HG03196 (cell line): ENCODE measurements around the gene PHACTR3.

Source experiments
- ATAC-seq: cut with Tn5 transposase; IDR thresholded peaks from one replicate; pipeline ENCODE4 v1.9.1; 2021; ENCODE audit not compliant: unreplicated experiment

Gene PHACTR3

DNA sequence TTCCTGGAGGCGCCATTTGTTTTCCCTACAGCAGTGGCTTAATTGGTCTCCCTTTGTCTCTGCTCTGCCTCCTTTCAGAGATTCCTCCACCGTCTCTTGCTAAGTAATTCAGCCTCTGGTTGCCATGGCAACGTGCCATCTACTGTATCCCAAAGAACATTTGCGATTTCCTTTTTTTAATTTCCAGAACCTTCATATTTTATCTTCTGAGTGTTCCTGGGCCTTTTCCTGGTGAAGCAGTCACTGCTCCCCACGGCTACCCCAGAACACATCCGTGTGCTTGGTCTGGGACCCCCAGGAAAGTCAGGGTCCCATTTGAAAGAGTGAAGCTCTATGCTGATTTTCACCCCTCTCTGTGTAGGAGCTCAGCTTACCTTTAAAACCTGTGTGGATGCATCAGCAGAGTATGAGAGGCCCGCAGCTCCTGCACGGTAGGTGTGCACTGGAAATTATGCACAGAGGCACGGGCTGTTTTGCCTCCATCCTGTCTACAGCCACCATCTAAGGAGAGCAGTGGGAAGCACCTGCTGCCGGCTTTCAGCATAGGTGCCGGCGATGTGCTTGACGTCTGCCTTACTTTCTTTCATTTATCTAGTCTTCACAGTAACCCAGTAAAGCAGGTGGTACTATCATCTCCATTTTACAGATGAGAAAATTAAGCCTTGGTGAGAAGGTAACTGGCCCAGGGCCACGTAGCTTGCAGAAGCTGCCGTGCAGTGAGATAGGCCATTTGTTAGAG is 206.3 kb downstream of the PHACTR3 start:
- ATAC-seq: no peak

DNA sequence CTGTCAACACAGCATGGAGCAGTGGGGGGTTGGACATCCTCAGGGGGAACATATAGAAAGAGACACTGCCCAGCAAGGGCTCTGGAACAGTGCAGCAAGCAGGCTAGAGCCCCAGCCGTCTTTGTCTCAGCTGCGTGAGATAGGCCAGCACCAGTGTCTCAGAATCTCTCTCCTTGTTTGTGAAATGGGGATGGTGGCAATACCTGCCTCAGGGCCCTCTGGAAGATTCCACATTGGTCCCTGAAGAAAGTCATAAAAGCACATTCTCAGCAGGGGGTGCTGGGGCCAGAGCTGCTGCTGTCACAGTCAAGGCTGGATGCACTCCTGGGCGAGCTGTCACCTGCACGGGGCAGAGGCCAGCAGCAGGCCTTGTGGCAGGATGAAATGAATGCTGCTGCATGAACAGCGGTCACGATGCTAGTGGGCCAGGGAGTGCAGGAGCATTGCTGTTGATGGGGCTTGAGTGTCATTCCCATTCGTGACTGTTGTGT is 207.4 kb downstream of the PHACTR3 start:
- ATAC-seq: no peak

DNA sequence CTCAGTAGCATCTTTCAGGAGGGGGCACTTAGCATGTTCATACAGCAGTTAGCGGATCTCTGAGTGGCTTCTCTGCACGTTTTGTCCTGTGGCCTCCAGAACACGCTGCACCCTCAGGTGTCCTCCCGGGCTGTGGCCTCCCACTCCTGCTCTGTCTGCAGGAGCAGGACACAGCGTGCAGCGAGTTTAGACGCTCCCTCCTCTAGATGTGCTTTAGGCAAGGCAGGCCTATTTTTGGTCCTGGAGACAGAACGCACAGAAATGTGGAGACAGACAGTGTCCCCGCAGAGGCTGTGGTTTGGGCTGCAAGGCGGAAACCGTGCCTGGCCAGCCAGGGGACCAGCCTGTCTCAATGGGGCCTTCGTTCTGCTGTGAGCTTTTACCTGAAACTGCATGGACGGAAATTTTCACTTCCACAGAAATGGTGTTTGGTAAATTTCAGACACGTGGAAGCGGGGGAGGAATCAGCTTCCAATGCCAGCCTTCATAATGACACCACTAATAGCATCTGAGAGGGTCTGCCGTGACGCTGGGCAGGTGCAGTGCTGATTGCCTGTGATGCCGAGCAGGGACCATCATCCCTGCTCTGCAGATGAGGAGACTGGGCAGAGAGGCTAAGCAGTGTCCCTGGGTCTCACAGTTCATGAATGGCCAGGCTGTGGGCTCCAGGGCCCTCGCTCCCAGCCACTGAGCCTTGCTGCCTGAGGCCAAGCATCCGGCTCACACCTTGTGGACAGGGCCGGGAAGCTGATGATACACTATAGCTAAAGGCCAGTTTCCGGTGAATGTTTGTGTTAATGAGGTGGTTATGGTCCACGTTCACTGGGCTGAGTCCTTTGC is 208.2 kb downstream of the PHACTR3 start:
- ATAC-seq: no peak

DNA sequence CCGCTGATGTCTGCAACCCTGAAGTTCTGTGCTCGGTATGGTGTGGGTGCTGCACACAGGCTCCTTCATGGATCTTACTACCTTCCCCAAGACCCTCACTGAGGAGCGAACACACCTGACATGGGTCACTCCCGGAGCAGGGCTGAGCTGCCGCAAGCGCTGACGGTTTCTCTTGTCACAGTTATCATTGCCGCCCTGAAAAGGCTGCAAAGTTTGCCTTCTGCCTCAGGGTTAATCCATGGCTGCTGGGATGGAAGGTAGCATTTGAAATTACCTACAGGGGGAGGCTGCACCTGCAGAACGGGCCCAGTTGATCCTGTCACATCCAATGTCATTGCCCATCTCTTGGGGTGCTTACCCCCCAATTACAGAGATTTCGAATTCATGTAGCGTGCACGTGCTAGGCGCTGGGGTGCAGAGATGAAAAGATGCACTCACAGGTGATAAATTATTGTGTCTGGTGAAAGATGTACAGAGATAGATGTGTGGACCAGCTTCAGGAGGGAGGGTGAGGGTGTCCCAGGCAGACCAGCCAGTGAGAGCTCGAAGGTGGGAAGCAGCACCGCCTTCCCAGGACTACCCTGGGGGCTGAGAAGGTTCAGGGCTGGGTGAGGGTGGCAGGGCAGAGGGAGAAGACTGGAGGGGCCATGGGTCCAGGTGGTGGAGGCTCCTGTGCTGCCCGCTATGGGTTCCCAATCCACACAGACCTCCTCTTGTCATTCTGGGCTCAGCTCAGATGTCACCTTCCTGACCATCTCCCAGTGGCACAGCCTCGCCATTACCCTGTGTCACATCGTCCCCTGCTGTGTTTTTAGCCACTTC is 209.0 kb downstream of the PHACTR3 start:
- ATAC-seq: no peak

DNA sequence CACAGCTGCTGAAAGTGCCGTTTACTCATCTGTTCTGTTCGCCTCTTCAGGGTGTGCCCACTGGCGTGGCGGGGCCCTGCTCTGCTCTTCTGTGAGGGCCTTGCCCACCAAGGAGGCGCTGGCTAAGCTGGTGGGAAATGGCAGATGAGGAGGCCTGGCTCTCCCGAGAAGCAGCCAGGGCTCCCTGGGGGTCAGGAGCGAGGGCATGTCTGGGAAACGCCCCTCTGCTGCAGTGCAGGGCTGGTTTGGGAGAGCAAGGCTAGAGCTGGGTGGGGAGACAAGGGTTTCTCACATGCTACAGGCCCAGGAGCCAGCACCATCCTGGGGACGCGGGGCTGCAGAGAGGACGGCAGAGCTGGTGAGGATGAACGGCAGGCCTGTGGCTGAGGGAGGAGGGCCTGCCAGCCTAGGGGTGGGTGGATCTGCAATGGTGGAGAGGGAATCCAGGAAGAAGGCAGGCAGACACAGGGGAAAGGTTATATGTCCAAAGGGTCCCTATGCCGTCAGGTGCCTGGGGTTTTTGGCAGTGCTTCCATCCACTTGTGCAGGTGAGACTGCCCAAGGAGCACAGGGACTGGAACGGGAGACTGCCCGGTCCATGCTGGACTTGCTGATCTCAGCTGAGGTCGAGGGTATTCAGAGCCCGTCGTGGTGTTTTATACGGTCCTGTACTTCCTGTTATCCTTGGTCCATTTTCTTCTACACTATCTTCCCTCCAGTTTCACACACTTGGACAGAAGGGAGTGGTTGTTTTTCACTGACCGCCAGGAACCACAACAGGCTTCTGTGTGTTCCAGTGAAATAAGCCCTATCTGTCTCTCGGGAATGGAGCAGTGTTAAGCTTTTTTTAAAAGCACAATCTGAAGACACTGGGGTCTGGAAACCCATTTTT is 209.9 kb downstream of the PHACTR3 start:
- ATAC-seq: no peak

DNA sequence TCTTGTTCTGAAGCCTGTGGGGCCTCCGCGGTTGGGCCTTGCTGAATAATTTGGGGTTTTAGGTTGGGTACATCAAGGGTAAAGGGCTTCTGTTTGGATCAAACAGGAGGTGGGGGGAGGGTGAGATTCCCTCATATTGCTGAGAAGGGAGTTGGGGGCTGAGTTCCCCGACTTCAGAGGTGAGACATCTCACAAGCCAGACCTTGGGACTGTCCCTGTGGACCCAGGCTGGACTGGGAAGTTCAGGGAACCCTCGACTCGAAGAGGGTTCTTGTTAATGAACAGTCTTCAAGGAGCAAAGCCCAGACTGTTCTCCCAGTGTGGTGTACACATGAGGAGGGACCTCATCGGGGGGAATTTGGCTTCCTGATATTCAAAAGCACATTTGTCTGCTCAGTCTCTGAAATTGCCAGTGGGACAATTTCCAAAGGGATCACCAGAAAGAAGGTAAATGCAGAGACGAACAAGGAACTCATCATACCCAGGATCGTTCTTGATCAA is 210.6 kb downstream of the PHACTR3 start:
- no peak for ATAC-seq

DNA sequence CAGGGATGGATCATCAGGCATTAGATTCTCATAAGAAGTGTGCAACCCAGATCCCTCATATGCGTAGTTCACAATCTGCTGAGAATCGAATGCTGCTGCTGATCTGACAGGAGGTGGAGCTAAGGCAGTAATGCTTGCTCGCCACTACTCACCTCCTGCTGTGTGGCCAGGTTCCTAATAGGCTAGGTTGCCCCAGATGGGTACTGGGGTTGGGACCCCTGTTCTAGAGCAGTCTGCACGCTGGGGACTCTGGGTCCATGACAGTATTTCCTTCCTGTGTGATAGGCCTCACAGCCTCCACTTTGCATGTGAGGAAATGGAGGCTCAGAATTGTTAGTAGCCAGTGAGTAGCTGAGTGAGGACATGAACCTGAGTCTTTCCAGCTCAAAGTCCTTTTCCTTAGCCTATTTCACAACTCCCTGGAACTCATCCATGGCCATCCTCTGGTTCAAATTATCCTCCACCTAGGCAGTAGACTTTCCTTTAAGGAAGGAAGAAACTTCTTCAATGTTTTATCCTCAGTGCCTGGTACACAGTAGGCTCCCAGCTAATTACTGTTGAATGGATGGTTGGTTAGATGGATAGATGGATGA is 211.9 kb downstream of the PHACTR3 start:
- ATAC-seq: no peak

DNA sequence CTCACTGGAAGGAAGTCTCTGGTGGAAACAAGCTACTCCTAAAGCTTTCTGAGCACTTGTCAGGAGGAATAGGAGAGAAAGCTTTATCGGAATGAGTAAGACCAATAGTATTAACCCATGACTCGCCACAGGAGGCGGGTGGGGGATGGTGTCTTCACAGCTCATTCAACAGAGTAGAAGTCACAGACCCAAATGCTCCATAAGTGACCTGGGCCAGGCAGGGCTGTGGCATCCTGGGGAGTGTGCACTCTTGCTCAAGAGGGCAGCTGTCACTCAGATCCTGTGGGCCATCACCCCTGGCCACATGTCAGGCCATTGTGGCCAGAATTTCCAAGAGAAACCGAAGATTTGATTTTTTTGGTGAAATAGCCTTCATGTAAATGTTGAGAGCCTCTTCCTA is 213.1 kb downstream of the PHACTR3 start:
- ATAC-seq: no peak

DNA sequence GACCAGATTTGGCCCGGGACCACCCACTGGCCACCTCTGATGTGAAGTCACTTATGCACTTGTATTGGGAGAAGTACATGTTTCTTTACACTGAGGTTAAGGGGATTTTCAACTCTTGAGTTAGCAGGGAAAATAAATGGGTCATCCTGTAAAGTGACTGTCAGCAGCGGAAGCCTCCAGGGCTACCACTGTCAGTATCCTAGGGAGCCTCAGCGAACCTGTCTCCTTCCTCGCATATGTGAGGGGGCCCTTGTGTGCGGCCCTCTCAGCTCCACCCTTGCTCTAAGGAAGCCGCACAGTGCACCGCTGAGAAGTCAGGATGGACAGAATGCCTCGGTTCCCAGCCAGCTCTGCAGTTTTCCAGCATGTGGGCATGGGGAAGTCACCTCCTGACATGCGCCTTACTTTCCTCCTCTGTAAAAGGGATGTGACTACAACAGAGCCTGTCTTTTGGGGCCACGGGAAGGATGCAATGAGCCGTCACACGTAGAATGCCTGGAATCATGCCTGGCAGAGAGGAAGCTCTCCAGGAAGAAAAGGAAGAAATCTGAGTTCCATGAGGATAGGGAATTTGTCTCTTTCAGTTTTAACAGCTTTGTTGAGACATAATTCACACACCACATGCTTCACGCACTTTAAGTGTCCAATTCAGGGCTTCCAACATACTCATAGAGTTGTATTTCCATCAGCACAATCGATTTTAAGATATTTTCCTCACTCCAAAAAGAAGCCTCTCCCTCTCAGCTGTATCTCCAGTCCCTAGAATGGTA is 213.7 kb downstream of the PHACTR3 start:
- no peak for ATAC-seq

DNA sequence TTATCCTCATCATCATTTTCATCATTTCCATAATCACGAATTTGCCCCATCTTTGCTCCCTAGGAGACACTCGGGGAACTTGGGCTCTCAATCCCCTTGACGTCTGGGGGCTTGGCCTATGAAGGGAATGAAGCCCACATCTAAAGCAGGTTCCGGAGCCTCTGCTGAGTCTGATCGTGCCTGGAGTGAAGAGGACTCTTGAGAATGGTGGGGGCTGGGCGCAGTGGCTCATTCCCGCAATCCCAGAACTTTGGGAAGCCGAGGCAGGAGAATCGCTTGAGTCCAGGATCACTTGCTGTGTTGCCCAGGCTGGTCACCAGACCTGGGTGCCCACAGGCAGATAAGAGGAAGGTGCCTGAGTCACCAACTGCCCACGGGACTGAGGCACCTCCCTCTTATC is 214.6 kb downstream of the PHACTR3 start:
- ATAC-seq: no peak

DNA sequence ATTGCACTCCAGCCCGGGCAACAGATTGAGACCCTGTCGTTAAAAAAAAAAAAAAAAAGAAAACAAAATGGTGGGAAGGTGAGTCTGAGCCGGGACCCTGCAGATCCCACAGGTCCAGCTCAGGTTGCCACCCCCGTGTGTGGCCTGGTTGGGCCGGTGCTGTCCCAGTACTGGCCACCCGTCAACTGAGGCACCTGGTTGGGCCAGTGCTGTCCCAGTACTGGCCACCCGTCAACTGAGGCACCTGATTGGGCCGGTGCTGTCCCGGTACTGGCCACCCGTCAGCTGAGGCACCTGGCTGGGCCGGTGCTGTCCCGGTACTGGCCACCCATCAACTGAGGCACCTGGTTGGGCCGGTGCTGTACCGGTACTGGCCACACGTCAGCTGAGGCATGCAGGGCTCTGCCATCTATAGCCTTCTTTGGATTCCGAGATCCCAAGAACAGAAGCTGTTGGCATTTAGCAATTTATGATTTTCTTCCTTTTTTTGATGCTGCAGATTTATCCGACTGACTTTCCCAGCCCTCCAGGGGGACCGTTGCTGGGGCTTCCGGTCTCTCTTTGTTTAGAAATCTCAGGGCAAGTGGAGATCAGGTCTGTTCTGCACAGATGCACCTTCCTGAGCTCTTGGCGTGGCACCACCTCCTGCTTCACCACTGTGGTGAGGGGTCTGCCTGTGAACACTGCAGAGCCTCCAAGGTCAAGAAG is 215.3 kb downstream of the PHACTR3 start:
- ATAC-seq: no peak

DNA sequence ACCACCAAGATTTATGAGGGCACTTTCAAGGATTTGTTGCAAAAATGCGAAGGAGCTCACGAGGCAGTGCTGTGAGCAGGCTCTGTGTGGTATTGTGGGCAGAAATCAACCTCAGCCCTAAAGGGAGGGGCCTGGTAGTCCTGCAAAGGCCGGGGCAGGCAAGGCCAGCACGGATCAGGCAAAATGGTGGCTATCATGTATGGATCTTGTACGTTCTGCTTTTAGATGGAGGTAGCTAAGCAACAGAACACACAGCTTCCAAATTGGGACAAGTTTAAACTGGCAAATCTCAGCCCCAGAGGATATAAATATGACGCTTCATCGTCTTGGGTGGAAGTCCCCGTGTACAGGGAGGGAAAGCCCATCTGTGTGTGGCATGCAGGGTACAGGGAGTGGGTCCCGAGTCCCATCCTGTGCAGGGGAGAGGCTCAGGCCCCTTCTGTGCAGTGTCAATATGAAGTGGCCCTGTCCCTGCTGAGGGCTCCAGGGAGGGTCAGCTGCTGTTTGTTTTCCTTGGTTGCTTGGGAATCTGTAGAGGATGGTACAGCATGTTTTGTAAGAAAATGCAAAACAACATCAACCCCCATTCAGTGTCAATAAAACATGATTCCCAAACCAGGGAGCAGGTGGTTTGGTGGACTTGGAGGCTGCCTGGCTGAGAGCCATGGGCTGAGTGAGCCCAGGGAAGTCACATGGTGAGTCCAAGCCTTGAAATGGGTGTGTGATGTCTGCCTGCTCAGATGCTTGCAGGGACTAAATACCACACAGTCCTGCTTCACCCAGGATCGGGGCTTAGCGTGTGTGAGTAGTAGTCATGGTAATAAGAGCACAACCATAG is 216.1 kb downstream of the PHACTR3 start:
- no peak for ATAC-seq

DNA sequence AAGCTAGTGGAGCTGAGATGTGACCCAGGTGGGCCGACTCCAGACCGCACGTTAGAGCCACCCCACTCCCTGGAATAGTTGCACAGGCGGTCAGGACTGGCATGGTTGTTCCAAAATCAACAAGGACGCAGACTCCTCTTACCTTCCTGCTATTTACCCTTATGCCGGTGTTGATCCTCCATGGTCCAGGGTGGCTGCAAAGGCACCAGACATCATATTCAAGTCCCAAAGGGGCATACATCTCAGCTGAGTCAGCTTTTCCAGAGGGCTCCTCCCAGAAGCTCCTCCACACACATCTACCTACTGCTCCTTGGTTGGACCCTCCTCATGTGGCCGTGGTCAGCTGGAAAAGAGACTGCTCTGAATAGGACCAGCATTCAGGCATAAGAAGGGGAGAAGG is 216.9 kb downstream of the PHACTR3 start:
- ATAC-seq: no peak

DNA sequence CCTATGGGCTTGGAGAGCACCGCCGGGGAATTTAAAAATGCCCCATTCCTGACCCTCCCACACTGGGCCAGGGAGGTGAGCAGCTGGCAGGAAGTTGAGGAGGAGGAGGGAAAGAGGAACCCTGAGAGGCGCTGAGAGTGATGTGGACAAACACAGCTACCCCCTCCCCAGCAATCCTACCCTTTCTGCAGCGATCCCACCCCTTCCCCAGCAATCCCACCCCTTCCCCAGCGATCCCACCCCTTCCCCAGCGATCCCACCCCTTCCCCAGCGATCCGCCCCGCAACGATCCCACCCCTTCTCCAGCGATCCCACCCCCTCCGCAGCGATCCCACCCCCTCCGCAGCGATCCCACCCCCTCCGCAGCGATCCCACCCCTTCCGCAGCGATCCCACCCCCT is 217.4 kb downstream of the PHACTR3 start:
- no peak for ATAC-seq

DNA sequence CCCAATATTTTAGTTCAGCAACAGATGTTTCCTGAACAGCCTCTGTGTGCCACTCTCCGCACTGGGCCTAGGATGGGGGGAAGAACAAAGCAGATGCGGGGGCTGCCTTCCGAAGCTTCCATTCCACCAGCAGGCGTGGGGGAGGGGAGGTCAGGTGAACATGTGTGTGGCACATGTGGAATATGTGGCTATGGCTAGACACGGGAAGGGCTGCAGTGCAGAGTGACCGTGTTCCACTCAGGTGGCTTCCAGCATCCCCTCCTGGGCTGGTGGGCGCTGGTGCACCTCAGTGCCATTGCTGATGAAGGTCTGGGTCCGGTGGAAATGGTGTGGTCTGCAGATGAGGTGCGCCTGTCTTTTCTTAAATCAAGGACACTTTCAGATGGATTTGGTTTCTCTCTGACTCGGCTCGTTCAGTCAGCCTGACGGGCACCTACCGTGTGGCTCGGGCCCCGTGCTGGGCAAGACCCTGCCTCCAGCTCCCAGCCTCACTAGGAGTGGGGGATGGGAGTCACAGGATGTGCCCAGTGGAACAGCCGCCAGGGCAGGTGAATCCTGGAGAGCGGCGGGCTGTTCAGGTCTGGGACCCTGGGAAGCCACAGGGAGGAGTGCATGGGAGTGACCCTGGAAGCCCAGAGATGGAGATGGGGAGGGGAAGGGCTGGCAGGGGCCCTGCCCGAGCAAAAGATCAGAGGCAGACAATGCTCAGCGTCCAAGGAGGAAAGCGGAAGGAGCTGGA is 218.1 kb downstream of the PHACTR3 start:
- ATAC-seq: no peak

DNA sequence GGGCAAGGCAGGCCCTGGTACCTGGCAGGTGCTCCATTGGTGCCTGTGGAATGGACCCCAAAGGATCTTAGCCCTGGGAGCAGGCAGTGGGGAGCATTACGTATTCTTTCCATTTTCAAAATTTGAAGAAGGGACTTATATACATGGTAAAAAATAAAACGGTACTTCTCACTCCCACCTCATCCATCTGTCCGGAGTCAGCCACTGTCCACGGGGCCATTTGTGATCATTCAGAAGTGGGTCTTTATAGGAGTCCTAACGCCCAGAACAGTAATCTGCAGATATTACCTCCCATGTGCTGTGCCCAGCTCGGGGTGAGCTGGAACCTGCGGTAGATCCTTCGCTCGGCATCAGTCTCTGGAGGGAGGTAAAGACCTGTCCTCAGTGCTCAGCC is 218.7 kb downstream of the PHACTR3 start:
- no peak for ATAC-seq
